ENCODE results near the gene HOXB8. TPM values are rescaled to one million over a fixed set of nuclear protein-coding genes. Genes with fewer than 3 reads are reported as not detected.

Gene HOXB8
- polyA plus RNA-seq, 3 donors: 0.76 to 8.3 (median 6.9) TPM

- 15 to 63% (median 61%) methylated on average over 2 of the region's 2 CpGs for WGBS, 3 donors
Observed at GRCh38 chr17:48567646-48568354, 47.3 kb downstream of the HOXB8 start.

GRCh38 chr17:48567209-48567608 is 47.9 kb downstream of the HOXB8 start:
- no peak overlapping the region for H3K27ac ChIP-seq (ENCODE audit: low read depth, low read length)
- WGBS, 3 donors: 44 to 74% (median 72%) methylated on average over 6 of the region's 6 CpGs

More at GRCh38 chr17:48567646-48568354, 47.3 kb downstream of the HOXB8 start:
- H3K27ac ChIP-seq (ENCODE audit: low read depth, low read length): peak overlapping the region; percentile 18

- no peak overlapping the region for H3K27ac ChIP-seq (ENCODE audit: low read depth, low read length)
- WGBS, 3 donors: 33 to 57% (median 45%) methylated on average over 2 of the region's 2 CpGs
Observed at GRCh38 chr17:48566717-48567116, 48.4 kb downstream of the HOXB8 start.

GRCh38 chr17:48565925-48566710 is 49.0 kb downstream of the HOXB8 start:
- WGBS, 3 donors: 41 to 80% (median 67%) methylated on average over 4 of the region's 4 CpGs
- no peak overlapping the region for H3K27ac ChIP-seq (ENCODE audit: low read depth, low read length)

- WGBS, 3 donors: 43 to 66% (median 55%) methylated on average over 2 of the region's 2 CpGs
- no peak overlapping the region for H3K27ac ChIP-seq (ENCODE audit: low read depth, low read length)
Observed at GRCh38 chr17:48565022-48565554, 50.0 kb downstream of the HOXB8 start.

- peak overlapping the region; percentile 31 for H3K27ac ChIP-seq (ENCODE audit: low read depth, low read length)
- 7 to 15% (median 10%) methylated on average over 50 to 73 of the region's 73 CpGs for WGBS, 3 donors
Observed at GRCh38 chr17:48564188-48565021, 50.7 kb downstream of the HOXB8 start.

- WGBS, 3 donors: 12 to 51% (median 46%) methylated on average over 6 to 10 of the region's 10 CpGs
Observed at GRCh38 chr17:48563867-48564187, 51.3 kb downstream of the HOXB8 start.

GRCh38 chr17:48563385-48563838 is 51.7 kb downstream of the HOXB8 start:
- H3K27ac ChIP-seq (ENCODE audit: low read depth, low read length): no peak overlapping the region
- WGBS, 3 donors: 51 to 78% (median 76%) methylated on average over 6 of the region's 6 CpGs

More at GRCh38 chr17:48563867-48564187, 51.3 kb downstream of the HOXB8 start:
- H3K27ac ChIP-seq (ENCODE audit: low read depth, low read length): no peak overlapping the region

GRCh38 chr17:48562934-48563333 is 52.2 kb downstream of the HOXB8 start:
- 36 to 68% (median 65%) methylated on average over 5 of the region's 5 CpGs for WGBS, 3 donors
- H3K27ac ChIP-seq (ENCODE audit: low read depth, low read length): no peak overlapping the region

Other genes with a start within 250 kb of the HOXB8 start
- gene SKAP1, start 185.1 kb downstream of the HOXB8 start, polyA plus RNA-seq: 1 to 10 TPM in 1 of 3 donors, under 1 TPM in 1, not detected in 1; 0.77 to 1.4 TPM
- gene HOXB1, start 84.3 kb downstream of the HOXB8 start, polyA plus RNA-seq: under 1 TPM in 1 of 3 donors, not detected in 2; 0.45 TPM
- 10 to 100 TPM in 2 of 3 donors, 1 to 10 TPM in 1; 5.0 to 33.9 (median 24.3) TPM for gene HOXB2, start 70.2 kb downstream of the HOXB8 start, polyA plus RNA-seq
- gene HOXB4, start 36.9 kb downstream of the HOXB8 start, polyA plus RNA-seq: 1 to 10 TPM; 1.1 to 5.4 (median 3.6) TPM
- gene HOXB3, start 25.1 kb downstream of the HOXB8 start, polyA plus RNA-seq: 10 to 100 TPM in 1 of 3 donors, 1 to 10 TPM in 2; 2.6 to 10.2 (median 9.6) TPM
- 1 to 10 TPM in 2 of 3 donors, under 1 TPM in 1; 0.59 to 3.9 (median 2.2) TPM for gene HOXB5, start 21.5 kb downstream of the HOXB8 start, polyA plus RNA-seq
- 10 to 100 TPM in 2 of 3 donors, 1 to 10 TPM in 1; 1.8 to 14.7 (median 10.4) TPM for gene HOXB6, start 10.3 kb downstream of the HOXB8 start, polyA plus RNA-seq
- 10 to 100 TPM in 2 of 3 donors, 1 to 10 TPM in 1; 1.6 to 18.1 (median 14.6) TPM for gene HOXB7, start 4.3 kb downstream of the HOXB8 start, polyA plus RNA-seq
- 1 to 10 TPM in 1 of 3 donors, under 1 TPM in 2; 0.15 to 1.0 (median 0.97) TPM for gene HOXB9, start 11.1 kb upstream of the HOXB8 start, polyA plus RNA-seq
- gene PRAC1, start 107.2 kb upstream of the HOXB8 start, polyA plus RNA-seq: not detected
- gene PRAC2, start 107.9 kb upstream of the HOXB8 start, polyA plus RNA-seq: not detected
- gene HOXB13, start 113.5 kb upstream of the HOXB8 start, polyA plus RNA-seq: not detected
- under 1 TPM; 0.21 to 0.31 (median 0.22) TPM for gene TTLL6, start 201.9 kb upstream of the HOXB8 start, polyA plus RNA-seq
- gene CALCOCO2, start 215.7 kb upstream of the HOXB8 start, polyA plus RNA-seq: 100 to 1,000 TPM in 1 of 3 donors, 10 to 100 TPM in 2; 47.7 to 118 (median 96.0) TPM